NT2/D1 (cell line): ENCODE results near the gene NTM.

Experiments used
- SUZ12 ChIP-seq: IDR thresholded peaks from 2 replicates; pipeline ENCODE4 v1.6.1; 2011; ENCODE audit not compliant: insufficient read length, insufficient read depth; ENCODE audit errors: extremely low read depth
- YY1 ChIP-seq: IDR thresholded peaks from 2 replicates; pipeline ENCODE4 v1.6.1; 2011; ENCODE audit not compliant: insufficient read length, insufficient read depth
- ZNF274 ChIP-seq: IDR thresholded peaks from 2 replicates; pipeline ENCODE4 v1.6.1; 2011; ENCODE audit warnings: mild to moderate bottlenecking, low read depth, low read length

DNA sequence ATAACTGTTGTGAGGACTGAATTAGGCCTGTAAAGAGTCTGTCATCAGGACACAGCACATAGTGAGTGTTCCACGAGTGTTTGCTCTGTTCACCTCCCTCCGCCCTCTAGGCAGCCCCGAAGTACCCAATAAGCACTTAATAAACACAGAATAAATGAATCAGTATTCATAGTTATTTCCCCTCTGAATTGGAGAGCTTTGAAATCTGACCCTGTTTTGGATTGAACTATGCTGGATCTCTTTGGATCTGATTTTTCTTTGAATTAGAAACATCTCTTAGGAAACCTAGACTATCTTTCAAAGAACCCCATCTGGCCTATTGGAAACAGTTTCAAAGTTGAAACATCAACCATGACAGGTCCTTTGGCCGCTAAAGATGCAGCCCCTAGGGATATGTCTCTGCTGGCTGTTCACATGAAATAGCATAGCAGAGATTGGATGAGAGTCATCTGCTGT is 615.5 kb downstream of the NTM start:
- TF ChIP-seq YY1 (no peak), ZNF274 (no peak), SUZ12 (no peak)
